Endothelial cell of umbilical vein (primary cell): ENCODE measurements around the gene RSRC1.

Experiments used
- CTCF ChIP-seq, 2 donors: IDR thresholded peaks; 1 replicate in 1 of 2; 2 replicates in 1 of 2; pipeline ENCODE4 v1.5.1; 2011; ENCODE audit warnings: low read length in 2 of 2, mild to moderate bottlenecking in 2 of 2, moderate library complexity in 2 of 2, control low read depth in 1 of 2, inconsistent platforms in 1 of 2, low read depth in 1 of 2; ENCODE audit not compliant: insufficient read depth in 1 of 2; ENCODE audit errors: extremely low read depth in 1 of 2
- EZH2 ChIP-seq: IDR thresholded peaks from 2 replicates; pipeline ENCODE4 v1.6.1; 2012; ENCODE audit warnings: borderline replicate concordance, low read depth, mild to moderate bottlenecking, moderate library complexity, low read length, inconsistent platforms; ENCODE audit not compliant: severe bottlenecking
- GATA2 ChIP-seq: IDR thresholded peaks from 2 replicates; pipeline ENCODE4 v1.7.0; 2011; ENCODE audit warnings: low read depth, mild to moderate bottlenecking, moderate library complexity, mixed read lengths, low read length; ENCODE audit not compliant: insufficient read length, insufficient read depth
- JUN ChIP-seq: IDR thresholded peaks from 2 replicates; pipeline ENCODE4 v1.6.1; 2011; ENCODE audit warnings: borderline replicate concordance, low read depth; ENCODE audit not compliant: insufficient read length, insufficient read depth
- MAX ChIP-seq: IDR thresholded peaks from 2 replicates; pipeline ENCODE4 v1.6.1; 2011; ENCODE audit not compliant: insufficient read depth, insufficient read length
- POLR2A ChIP-seq: IDR thresholded peaks from 2 replicates; pipeline ENCODE4 v1.6.1; 2012; ENCODE audit warnings: low read depth, mild to moderate bottlenecking, control low read depth, low read length
- POLR2AphosphoS5 ChIP-seq: IDR thresholded peaks from 2 replicates; pipeline ENCODE4 v1.6.1; 2012; ENCODE audit warnings: low read depth, mild to moderate bottlenecking, control low read depth, low read length, moderate library complexity; ENCODE audit not compliant: insufficient read depth

- no peak for TF ChIP-seq EZH2
- TF ChIP-seq GATA2: no peak
- TF ChIP-seq CTCF (IDR thresholded peaks at IDR 0.05; ENCODE audit: extremely low read depth in 1 of 2, insufficient read depth in 1 of 2, low read depth in 1 of 2, low read length in 2 of 2): peak in 1 of 2 donors; percentile 35
- no peak for TF ChIP-seq POLR2A
- no peak for TF ChIP-seq JUN
- TF ChIP-seq POLR2AphosphoS5: no peak
- no peak for TF ChIP-seq MAX
Measured at GRCh38 chr3:158313338-158313927, 203.5 kb downstream of the RSRC1 start.
